Stimulated activated CD8-positive, alpha-beta memory T cell treated with anti-CD3 and anti-CD28 coated beads, Interleukin-12 subunit alpha, Interleukin-12 subunit beta, amount 100 ng/mL, for 24 hours (primary cell): ENCODE measurements around the gene MSRB3.
"Not testable (repeated sequence)": the region's sequence is repeated elsewhere in the genome, so short reads cannot be mapped to it uniquely, and the experiment has no call there.

ENCODE experiments used
- DNase-seq: peaks from one replicate; pipeline ENCODE4 v3.0.0-alpha.2; 2020; ENCODE audit errors: extremely low read depth

The MSRB3 gene

DNA sequence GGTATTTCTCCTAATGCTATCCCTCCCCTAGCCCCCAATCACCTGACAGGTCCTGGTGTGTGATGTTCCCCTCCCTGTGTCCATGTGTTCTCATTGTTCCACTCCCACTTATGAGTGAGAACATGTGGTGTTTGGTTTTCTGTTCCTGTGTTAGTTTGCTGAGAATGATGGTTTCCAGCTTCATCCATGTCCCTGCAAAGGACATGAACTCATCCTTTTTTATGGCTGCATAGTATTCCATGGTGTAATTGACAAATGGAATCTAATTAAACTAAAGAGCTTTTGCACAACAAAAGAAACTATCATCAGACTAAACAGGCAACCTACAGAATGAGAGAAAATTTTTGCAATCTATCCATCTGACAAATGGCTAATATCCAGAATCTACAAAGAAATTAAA is 178.9 kb downstream of the MSRB3 start:
- DNase-seq: not testable (repeated sequence)

DNA sequence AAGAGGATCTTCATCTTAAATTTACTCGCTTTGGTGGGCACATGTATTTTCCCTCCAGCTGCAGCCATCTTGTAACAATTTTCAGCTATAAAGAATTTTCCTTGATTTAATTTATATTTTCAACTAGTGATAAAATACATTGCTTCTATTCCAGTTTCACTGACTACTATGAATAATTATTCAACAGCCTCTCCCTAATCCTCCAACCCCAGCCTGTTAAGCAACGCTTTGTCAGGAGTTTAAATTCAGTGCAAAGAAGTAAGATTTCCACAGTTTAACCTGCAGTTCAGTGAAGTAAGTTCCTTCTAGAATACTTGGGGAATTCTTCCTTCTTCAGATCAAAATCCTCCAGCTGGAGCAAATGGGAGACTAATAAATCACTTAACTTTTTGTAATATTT is 180.2 kb downstream of the MSRB3 start:
- DNase-seq: no peak

DNA sequence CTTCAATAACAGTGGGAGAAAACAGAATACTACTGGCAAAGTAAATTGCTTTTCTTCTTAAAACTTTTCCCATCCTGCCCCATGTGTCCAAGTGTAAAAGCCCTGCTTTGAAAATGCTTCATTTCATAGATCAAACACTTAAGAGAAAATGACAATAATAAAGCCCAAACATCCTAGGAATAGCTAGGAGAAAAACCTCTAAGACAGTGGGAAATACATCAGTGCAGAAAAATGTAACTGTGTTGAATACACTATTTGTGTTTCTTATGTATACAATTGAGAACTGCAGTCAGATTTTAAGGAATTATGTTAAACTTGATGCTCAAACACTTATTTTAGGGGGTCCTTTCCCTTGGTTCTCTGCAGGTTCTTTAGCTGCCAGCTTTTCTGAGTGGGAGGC is 181.1 kb downstream of the MSRB3 start:
- no peak for DNase-seq

DNA sequence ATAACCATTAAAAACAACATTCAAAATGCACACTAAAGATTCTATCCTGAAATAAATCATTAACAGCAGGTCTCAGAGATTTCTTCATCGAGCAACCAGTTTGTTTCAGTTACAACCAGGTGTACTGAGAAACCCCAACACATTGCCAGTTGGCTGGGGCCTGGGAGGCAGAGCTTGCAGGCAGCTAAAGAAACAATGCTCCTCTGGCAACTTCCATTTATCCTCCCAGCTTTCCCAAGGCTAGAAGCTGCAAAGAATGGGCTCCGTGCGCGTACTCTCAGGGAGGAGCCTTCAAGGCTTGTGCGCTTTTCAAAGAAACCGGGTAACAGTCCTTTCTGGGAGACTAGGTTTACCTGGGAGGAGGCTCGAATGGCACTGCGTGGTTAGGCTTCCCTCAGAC is 181.6 kb downstream of the MSRB3 start:
- no peak for DNase-seq

GRCh38 chr12:65461017-65461416 is 182.5 kb downstream of the MSRB3 start:
- DNase-seq: no peak

GRCh38 chr12:65462484-65462883 is 184.0 kb downstream of the MSRB3 start:
- DNase-seq: no peak

- no peak for DNase-seq
Measured at GRCh38 chr12:65463082-65463481, 184.6 kb downstream of the MSRB3 start.

DNA sequence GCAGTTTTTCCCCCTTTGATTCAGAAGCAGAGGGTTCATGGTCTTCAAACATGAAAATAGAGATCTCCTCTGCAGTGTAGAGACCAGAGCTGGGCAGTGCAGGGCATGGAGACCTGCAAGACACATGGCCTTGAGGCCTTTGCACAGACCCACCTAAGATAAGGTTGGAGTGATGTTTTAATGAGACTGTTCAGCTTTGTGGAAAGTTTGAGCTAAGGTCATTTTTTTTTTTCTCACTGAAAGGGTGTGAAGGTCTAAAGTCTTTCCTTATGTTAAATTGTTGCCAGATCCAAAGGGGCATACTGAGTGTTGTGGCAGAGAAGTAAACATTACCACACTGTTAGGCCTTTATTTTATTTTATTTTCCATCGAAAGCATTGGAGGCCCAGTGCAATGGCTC is 185.1 kb downstream of the MSRB3 start:
- DNase-seq: no peak

DNA sequence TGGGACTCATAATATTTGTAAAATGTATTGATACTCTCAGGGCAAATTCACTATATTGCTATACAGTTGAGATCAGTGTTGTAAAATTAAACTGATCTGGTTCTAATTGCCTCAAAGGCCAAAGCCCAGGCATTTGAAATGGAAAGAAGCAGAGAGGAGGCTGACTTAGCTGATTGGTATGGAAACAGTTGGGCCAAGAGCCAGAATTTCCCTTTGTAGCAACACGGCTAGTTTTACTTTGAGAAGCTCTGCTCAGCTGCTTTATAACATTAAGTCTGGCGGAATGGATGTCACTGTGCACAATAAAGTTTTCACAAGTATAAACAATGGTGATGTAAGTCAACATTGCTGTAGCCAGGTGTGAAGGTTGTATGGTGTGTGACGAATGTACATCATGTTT is 186.4 kb downstream of the MSRB3 start:
- DNase-seq: no peak

GRCh38 chr12:65465766-65466547 is 187.5 kb downstream of the MSRB3 start:
- DNase-seq: no peak

DNA sequence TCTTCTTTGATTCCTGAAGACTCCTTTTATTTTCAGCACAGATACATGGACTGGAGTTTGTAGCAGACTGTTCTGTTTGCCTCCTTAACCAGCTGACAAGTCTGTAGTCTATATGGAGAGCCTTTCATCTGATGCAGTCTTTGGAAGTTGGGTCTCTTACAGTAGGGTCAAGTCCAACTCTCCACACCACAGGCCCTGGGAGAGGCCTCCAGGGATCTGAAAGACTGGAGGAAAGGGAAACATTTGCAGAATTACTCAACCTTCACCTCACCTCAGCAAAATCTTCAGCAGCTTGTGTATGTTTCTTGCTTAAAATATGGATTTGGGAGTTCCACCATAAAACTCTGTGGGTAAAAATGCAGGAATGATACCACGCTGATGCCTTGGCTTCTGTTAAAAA is 188.4 kb downstream of the MSRB3 start:
- no peak for DNase-seq

DNA sequence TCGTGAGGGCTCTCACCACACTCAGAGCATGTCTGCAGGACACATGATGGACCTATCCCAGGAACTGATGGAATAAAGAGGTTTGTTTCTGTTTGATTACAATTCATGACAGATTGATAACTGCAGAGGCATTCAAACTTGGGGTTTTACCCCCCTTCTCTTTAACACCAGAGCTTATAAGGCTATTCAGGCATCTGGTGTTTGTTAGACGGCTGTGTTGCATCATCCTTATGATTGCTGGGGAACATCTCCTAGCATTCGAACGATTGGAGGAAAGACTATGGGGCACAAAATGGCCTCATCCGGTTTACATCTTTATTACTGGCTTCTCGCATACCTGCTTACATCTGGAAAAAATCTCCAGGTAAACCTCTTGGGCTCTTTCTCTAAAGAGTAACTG is 191.8 kb downstream of the MSRB3 start:
- no peak for DNase-seq

DNA sequence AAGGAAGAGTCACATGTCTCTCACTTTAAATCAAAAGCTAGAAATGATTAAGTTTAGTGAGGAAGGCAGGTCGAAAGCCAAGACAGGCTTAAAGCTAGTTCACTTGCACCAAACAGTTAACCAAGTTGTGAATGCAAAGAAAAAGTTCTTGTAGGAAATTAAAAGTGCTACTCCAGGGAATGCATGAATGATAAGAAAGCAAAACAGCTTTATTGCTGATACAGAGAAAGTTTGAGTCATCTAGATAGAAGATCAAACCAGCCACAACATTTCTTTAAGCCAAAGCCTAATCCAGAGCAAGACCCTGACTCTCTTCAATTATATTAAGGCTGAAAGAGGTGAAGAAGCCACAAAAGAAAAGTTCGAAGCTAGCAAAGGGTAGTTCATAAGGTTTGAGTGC is 193.6 kb downstream of the MSRB3 start:
- DNase-seq: no peak

DNA sequence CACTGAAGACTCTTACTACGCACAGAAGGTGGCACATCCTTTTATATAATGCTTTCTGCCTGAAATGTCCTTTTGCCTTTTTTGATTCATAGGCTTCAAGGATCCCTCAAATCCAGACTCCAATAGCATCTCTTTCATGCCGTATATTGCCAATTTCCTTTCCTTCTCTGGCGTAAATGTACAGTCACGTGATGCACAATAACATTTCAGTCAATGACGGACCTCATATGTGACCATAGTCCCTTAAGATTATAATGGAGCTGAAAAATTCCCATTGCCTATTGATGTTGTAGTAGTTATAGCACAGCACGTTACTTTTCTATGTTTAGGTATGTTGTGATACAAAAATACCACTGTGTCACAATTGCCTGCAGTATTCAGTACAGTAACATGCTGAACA is 196.3 kb downstream of the MSRB3 start:
- DNase-seq: no peak

- DNase-seq: no peak
Measured at GRCh38 chr12:65477721-65478120, 199.2 kb downstream of the MSRB3 start.

- not testable (repeated sequence) for DNase-seq
Measured at GRCh38 chr12:65483891-65484516, 205.5 kb downstream of the MSRB3 start.

- no peak for DNase-seq
Measured at GRCh38 chr12:65488197-65488596, 209.7 kb downstream of the MSRB3 start.

- no peak for DNase-seq
Measured at GRCh38 chr12:65490250-65490649, 211.8 kb downstream of the MSRB3 start.

- DNase-seq: no peak
Measured at GRCh38 chr12:65492998-65493912, 214.8 kb downstream of the MSRB3 start.

DNA sequence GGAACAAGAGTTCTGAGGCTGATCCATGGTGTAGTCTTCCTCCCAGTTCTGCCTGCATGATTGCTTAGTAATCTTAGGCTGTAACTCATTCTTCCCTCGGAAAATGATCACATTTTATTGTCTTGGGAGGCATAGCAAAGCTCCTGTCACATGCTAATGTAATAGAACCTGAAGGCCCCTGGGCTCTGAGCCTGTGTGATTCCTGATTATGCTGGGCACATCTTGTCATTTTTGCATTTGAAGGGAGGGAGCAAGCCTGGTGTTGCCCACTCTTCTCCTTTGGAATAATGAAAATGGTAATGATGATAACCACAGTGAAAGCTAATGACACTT is 215.4 kb downstream of the MSRB3 start:
- no peak for DNase-seq

- no peak for DNase-seq
Measured at GRCh38 chr12:65494537-65494936, 216.1 kb downstream of the MSRB3 start.

GRCh38 chr12:65495233-65495632 is 216.8 kb downstream of the MSRB3 start:
- DNase-seq: no peak

DNA sequence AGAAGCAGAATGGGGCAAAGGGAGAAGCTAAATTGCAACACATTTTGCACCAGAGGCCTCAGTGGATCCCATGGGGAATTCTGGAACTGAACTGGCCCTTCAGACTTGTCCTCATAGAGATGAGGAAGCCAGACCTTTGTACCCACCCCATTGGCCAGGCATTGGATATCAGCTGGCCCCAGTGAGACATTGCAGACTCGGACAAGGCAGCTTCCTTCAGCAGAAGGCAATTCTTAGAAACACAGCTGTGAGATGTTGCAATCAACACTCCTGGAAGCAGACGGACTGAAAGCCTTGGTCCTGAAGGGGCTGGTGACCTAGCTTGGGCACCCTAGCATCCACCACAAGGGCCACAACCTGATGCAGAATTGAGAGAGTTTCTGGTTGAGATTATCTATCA is 218.1 kb downstream of the MSRB3 start:
- no peak for DNase-seq
